PC-9 (cell line): Measurements from ENCODE around the gene LRRC47. TPM values are rescaled to one million over a fixed set of nuclear protein-coding genes. Genes with fewer than 3 reads are reported as not detected.

ENCODE experiments used
- BruUV-seq: library from RNA; stranded (reverse); fragments of 400-500 nt; replicated peaks from 2 replicates; lab custom pipeline; 2021; lab: Mats Ljungman, UMichigan
- CTCF ChIA-PET: fragments of 300-600 bp; sonication (Branson Sonifier 250); formaldehyde crosslinking; loops from one replicate; lab custom pipeline; 2022; ENCODE audit warnings: antibody characterized with exemption; lab: Charles Lee
- POLR2A ChIA-PET: fragments of 300-600 bp; sonication (Branson Sonifier 250); formaldehyde crosslinking; loops from one replicate; lab custom pipeline; 2022; ENCODE audit warnings: antibody characterized with exemption; ENCODE audit not compliant: unreplicated experiment; lab: Charles Lee
- DNase-seq, 2 experiments: peaks; one replicate each; pipeline versions ENCODE4 v3.0.0 to v3.0.0-alpha.2; 2015 to 2022; ENCODE audit warnings: mixed read lengths in 1 of 2
- H2AFZ ChIP-seq: fragments of 200-600 bp; sonication (generic); 2 replicates; pipeline ENCODE4 v1.8.1; 2017; ENCODE audit warnings: antibody characterized with exemption
- H3F3A ChIP-seq: fragments of 200-600 bp; sonication (generic); 2 replicates; pipeline ENCODE4 v1.8.1; 2017; ENCODE audit warnings: antibody characterized with exemption, mild to moderate bottlenecking, low read depth; ENCODE audit not compliant: insufficient read depth
- H3K27ac ChIP-seq: fragments of 200-600 bp; sonication (generic); 2 replicates; pipeline ENCODE4 v1.6.1; 2016; ENCODE audit warnings: mixed run types
- H3K27me3 ChIP-seq: fragments of 200-600 bp; sonication (generic); 2 replicates; pipeline ENCODE4 v1.6.1; 2016; ENCODE audit warnings: low read depth, mixed run types; ENCODE audit not compliant: insufficient read depth
- H3K36me3 ChIP-seq: fragments of 200-600 bp; sonication (generic); 2 replicates; pipeline ENCODE4 v1.6.1; 2016; ENCODE audit warnings: low read depth, mixed run types
- H3K4me1 ChIP-seq: fragments of 200-600 bp; sonication (generic); replicated peaks from 2 replicates; pipeline ENCODE4 v1.6.1; 2016; ENCODE audit warnings: mixed run types; ENCODE audit not compliant: insufficient read depth
- H3K4me2 ChIP-seq: fragments of 200-600 bp; sonication (generic); 2 replicates; pipeline ENCODE4 v1.6.1; 2017; ENCODE audit warnings: mixed run types
- H3K4me3 ChIP-seq: fragments of 200-600 bp; sonication (generic); 2 replicates; pipeline ENCODE4 v1.6.1; 2016; ENCODE audit warnings: mixed run types
- H3K79me2 ChIP-seq: fragments of 200-600 bp; sonication (generic); 2 replicates; pipeline ENCODE4 v1.6.1; 2017; ENCODE audit warnings: low read depth, mixed run types
- H3K9me2 ChIP-seq: fragments of 200-600 bp; sonication (generic); 2 replicates; pipeline ENCODE4 v1.8.1; 2017; ENCODE audit warnings: mild to moderate bottlenecking; ENCODE audit not compliant: insufficient read depth
- H3K9me3 ChIP-seq: fragments of 200-600 bp; sonication (generic); 2 replicates; pipeline ENCODE4 v1.8.1; 2016; ENCODE audit warnings: low read depth; ENCODE audit not compliant: insufficient read depth
- H4K20me1 ChIP-seq: fragments of 200-600 bp; sonication (generic); 2 replicates; pipeline ENCODE4 v1.8.1; 2017; ENCODE audit not compliant: insufficient read depth
- EZH2 ChIP-seq: fragments of 200-600 bp; sonication (generic); IDR thresholded peaks from 2 replicates; pipeline ENCODE4 v1.8.0; 2017; ENCODE audit warnings: antibody characterized with exemption, low read depth
- intact Hi-C: fragments of 100-400 bp; cut with micrococcal nuclease; formaldehyde crosslinking; loops from one replicate; pipeline ENCODE4 v1.10.0; 2022; ENCODE audit not compliant: unreplicated experiment
- total RNA-seq: library from RNA; stranded (reverse); gene quantifications from 2 replicates; pipeline ENCODE4 v1.2.3, GENCODE V29; 2021
- TF ChIP-seq, protein P1 (sequence below): fragments of 200-600 bp; sonication (generic); conservative IDR thresholded peaks from 2 replicates; pipeline ENCODE4 v1.6.1; 2017; ENCODE audit warnings: mixed run types, antibody characterized with exemption, mild to moderate bottlenecking, moderate library complexity

Gene LRRC47
- total RNA-seq, 1 experiment from 2014 or later, result 34.2 TPM

DNA sequence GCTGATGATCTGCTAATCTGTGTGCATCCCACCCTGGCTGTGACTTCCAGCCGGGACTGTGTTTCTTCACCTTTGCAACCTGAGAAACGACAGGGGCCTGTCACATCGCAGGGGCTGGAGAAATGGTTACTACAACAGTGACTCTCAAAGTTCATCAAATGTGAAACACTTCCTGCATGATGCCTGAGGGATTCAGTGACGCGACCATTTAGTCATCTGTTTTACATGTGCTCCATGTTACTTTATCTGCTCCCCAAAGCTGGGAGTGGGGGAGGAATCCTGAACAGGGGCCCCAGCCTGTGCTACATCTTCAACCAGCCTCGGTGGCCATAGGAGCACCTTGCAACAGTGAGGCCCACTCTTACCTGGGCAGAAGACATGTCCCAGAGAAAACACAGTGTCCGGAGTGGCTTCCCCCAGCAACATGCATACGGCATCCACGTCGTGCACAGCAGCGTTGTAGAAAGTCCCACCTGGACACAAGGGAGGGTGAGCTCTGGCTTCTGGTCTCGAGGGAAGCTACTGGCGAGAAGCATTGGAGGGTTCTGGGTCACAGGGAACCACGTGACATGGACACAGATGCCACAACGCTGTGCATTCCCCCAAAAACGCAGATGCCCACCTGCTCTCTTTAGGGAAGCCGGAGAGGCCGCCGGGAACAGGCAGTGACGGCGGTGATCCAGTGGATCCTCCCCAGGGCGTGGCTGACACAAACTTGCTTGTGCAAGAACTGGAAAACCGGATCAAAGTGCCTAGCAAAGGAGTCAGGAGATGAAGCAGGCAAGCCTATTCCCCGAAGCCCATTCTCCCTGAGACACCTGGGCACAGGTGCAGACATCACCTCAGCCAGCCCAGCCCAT is 53.6 kb downstream of the LRRC47 start:
- BruUV-seq, result no TSS peak
- TF ChIP-seq, protein P1, sequence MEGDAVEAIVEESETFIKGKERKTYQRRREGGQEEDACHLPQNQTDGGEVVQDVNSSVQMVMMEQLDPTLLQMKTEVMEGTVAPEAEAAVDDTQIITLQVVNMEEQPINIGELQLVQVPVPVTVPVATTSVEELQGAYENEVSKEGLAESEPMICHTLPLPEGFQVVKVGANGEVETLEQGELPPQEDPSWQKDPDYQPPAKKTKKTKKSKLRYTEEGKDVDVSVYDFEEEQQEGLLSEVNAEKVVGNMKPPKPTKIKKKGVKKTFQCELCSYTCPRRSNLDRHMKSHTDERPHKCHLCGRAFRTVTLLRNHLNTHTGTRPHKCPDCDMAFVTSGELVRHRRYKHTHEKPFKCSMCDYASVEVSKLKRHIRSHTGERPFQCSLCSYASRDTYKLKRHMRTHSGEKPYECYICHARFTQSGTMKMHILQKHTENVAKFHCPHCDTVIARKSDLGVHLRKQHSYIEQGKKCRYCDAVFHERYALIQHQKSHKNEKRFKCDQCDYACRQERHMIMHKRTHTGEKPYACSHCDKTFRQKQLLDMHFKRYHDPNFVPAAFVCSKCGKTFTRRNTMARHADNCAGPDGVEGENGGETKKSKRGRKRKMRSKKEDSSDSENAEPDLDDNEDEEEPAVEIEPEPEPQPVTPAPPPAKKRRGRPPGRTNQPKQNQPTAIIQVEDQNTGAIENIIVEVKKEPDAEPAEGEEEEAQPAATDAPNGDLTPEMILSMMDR, result no peak
- Histone ChIP-seq H3K9me3 (no peaks in the 10 kb centered on the region), H3K27me3 (no peaks in the 10 kb centered on the region), H3K4me2 (no peak overlapping the region), H3K4me3 (no peak overlapping the region), H4K20me1 (peaks cover 4% of the 10 kb centered on the region), H3K79me2 (0 out of 2 replicates have a peak, but pooled peaks cover 3% of the 10 kb centered on the region), H2AFZ (no peak overlapping the region), H3K9me2 (no peaks in the 10 kb centered on the region), H3F3A (peaks cover 10% of the 10 kb centered on the region; the same call in 1 of the 2 replicates), H3K27ac (no peak overlapping the region), H3K4me1 (peaks cover 10% of the 10 kb centered on the region), H3K36me3 (no peaks in the 10 kb centered on the region)
- ChIA-PET CTCF (no interaction called here), POLR2A (no interaction called here)
- intact Hi-C loops, result no loop called here
- no peak for DNase-seq

DNA sequence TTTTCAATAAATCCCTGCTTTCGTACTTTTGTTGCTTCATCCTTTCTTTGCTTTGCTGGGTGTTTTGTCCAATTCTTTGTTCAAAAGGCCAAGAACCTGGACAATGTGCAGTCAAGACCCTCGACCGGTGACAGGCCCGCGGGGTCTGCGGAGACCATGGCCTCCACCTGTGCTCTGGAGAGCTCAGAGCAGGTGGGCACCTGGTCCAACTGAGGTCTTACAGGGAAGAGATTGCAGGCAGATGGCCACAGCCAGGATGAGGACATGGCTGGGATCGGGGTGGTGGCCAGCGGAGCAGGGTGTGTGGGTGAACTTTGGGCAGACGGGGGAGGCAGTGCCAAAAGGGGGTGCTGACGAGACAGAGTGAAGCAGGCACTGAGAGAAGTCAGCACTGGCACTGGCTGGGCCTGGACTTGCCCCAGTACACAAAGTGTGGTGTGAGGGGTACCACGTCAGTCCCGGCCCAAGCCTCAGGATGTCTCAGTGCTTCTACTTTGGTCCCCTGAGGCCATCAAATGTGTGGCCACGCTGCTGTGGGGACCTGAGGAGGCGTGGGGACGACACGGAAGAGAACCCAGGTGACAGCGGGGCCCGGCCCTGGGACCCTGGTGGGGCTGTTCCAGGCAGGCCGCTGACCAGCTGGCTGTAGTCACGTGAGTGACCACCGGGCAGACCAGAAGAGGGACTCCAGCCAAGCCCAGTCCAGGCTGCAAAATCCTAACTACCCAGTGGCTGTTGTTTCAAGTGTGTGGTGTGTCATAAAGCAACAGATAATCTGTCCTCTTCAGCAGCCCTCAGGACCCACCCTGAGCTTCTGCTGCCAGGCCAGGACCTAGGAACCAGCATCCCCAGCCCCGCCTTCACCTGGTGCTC is 54.5 kb downstream of the LRRC47 start:
- Histone ChIP-seq H3K4me2 (no peak overlapping the region), H3K36me3 (no peaks in the 10 kb centered on the region), H3K9me3 (no peaks in the 10 kb centered on the region), H3K4me1 (0 out of 2 replicates have a peak, but pooled peaks cover 7% of the 10 kb centered on the region), H2AFZ (no peak overlapping the region), H3K9me2 (no peaks in the 10 kb centered on the region), H3K27me3 (no peaks in the 10 kb centered on the region), H3K79me2 (0 out of 2 replicates have a peak, but pooled peaks cover 3% of the 10 kb centered on the region), H3K4me3 (no peak overlapping the region), H3K27ac (no peak overlapping the region), H3F3A (peaks cover 10% of the 10 kb centered on the region; the same call in 1 of the 2 replicates), H4K20me1 (peaks cover 4% of the 10 kb centered on the region)
- no peak for DNase-seq
- ChIA-PET CTCF (no interaction called here), POLR2A (no interaction called here)
- TF ChIP-seq, protein P1, result no peak
- intact Hi-C loops, result no loop called here
- BruUV-seq, result no TSS peak

DNA sequence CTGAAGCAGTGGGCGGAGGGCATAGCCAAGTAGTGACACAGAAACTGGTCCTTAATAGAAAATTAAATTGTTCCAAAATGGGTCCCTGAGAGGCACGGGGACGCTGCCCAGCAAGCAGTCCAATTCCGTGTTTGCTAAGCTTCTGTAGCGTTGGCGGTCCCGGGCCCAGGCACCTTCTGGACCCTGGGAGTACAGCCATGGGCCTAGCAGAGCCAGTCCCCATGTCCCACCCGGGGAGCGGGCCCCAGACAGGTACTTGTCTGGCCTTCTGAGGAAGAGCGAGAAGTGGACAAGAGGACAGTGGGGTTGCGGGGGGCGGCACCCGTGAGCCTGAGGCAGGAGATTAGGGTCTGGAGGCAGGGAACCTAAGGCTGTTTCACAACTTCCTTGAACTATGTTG is 55.5 kb downstream of the LRRC47 start:
- no peak for DNase-seq
- no peaks in the 10 kb centered on the region for H3K36me3 ChIP-seq
- no peak overlapping the region for H3K4me2 ChIP-seq
- ChIA-PET POLR2A (no interaction called here), CTCF (no interaction called here)
- intact Hi-C loops, result no loop called here
- no peak overlapping the region for H2AFZ ChIP-seq
- TF ChIP-seq EZH2, result no peak
- TF ChIP-seq, protein P1, result no peak
- H3K4me3 ChIP-seq, result no peak overlapping the region
- H3K9me2 ChIP-seq, result no peaks in the 10 kb centered on the region
- H3K79me2 ChIP-seq, result no peaks in the 10 kb centered on the region
- no peaks in the 10 kb centered on the region for H3K9me3 ChIP-seq
- H4K20me1 ChIP-seq, result peaks cover 4% of the 10 kb centered on the region
- no TSS peak for BruUV-seq
- no peak overlapping the region for H3K27ac ChIP-seq
- H3F3A ChIP-seq, result peaks cover under 1% of the 10 kb centered on the region; the same call in 1 of the 2 replicates
- no peaks in the 10 kb centered on the region for H3K4me1 ChIP-seq
- no peaks in the 10 kb centered on the region for H3K27me3 ChIP-seq
